Tibial nerve (tissue), 4 donors: ENCODE results near the gene PTPRJ.

ENCODE experiments used
- EP300 ChIP-seq, 2 donors: sonication (generic); formaldehyde crosslinking; IDR thresholded peaks; one replicate each; pipeline ENCODE4 v1.6.1; 2017; ENCODE audit warnings: antibody characterized with exemption in 2 of 2, mild to moderate bottlenecking in 1 of 2
- TF ChIP-seq, protein P1 (sequence below), 5 experiments: fragments of 200-600 bp in 3 of 5; fragments of 450-650 bp in 2 of 5; sonication (generic) in 3 of 5; IDR thresholded peaks; one replicate each; pipeline ENCODE4 v1.5.1; 2016 to 2019; ENCODE audit warnings: antibody characterized with exemption in 5 of 5, mild to moderate bottlenecking in 3 of 5, moderate library complexity in 2 of 5

GRCh38 chr11:48056325-48057183 lies 76.2 kb downstream of the PTPRJ start:
- no peak for TF ChIP-seq EP300 (IDR thresholded peaks at IDR 0.05)
- TF ChIP-seq, protein P1, sequence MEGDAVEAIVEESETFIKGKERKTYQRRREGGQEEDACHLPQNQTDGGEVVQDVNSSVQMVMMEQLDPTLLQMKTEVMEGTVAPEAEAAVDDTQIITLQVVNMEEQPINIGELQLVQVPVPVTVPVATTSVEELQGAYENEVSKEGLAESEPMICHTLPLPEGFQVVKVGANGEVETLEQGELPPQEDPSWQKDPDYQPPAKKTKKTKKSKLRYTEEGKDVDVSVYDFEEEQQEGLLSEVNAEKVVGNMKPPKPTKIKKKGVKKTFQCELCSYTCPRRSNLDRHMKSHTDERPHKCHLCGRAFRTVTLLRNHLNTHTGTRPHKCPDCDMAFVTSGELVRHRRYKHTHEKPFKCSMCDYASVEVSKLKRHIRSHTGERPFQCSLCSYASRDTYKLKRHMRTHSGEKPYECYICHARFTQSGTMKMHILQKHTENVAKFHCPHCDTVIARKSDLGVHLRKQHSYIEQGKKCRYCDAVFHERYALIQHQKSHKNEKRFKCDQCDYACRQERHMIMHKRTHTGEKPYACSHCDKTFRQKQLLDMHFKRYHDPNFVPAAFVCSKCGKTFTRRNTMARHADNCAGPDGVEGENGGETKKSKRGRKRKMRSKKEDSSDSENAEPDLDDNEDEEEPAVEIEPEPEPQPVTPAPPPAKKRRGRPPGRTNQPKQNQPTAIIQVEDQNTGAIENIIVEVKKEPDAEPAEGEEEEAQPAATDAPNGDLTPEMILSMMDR (IDR thresholded peaks at IDR 0.05) = no peak
